B cell (primary cell): ENCODE results near the gene PRKCQ. TPM values are rescaled to one million over a fixed set of nuclear protein-coding genes. Genes with fewer than 3 reads are reported as not detected.

Source experiments
- ATAC-seq: fragments of 200-7000 bp; cut with Tn5 transposase; one replicate; pipeline ENCODE4 v1.10.0; 2021; ENCODE audit warnings: low read depth, mild to moderate bottlenecking, moderate number of reproducible peaks, moderate library complexity
- CTCF ChIA-PET: fragments of 350-600 bp; sonication (Branson Sonifier 250); formaldehyde crosslinking; loops from one replicate; lab custom pipeline; 2021; ENCODE audit warnings: antibody characterized with exemption, inconsistent platforms; lab: Charles Lee
- POLR2A ChIA-PET: fragments of 350-600 bp; sonication (Branson Sonifier 250); formaldehyde crosslinking; loops from one replicate; lab custom pipeline; 2021; ENCODE audit warnings: antibody characterized with exemption; lab: Charles Lee
- DNase-seq: peaks from one replicate; pipeline ENCODE4 v3.0.0; 2013
- H2AFZ ChIP-seq: 2 replicates; pipeline ENCODE4 v1.6.1; 2012; ENCODE audit warnings: mild to moderate bottlenecking, low read depth, low read length; ENCODE audit not compliant: insufficient read depth, poor library complexity, severe bottlenecking
- H3K27ac ChIP-seq, 2 donors: 1 replicate in 1 of 2; 2 replicates in 1 of 2; pipeline ENCODE4 v1.5.1; 2012 to 2013; ENCODE audit warnings: low read length in 2 of 2, mild to moderate bottlenecking in 2 of 2, moderate library complexity in 1 of 2
- H3K27me3 ChIP-seq, 4 experiments: fragments of 200-600 bp in 1 of 4; sonication (generic) in 1 of 4; replicated peaks in 1 of 4; 1 replicate in 2 of 4; 2 replicates in 2 of 4; pipeline versions ENCODE4 v1.6.1 to v1.7.0; 2013 to 2016; ENCODE audit warnings: low read length in 3 of 4, mild to moderate bottlenecking in 2 of 4, mixed read lengths in 1 of 4, moderate library complexity in 1 of 4; ENCODE audit not compliant: insufficient read depth in 4 of 4, control insufficient read depth in 3 of 4; ENCODE audit errors: control extremely low read depth in 1 of 4
- H3K36me3 ChIP-seq, 2 experiments: replicated peaks in 1 of 2; 1 replicate in 1 of 2; 2 replicates in 1 of 2; pipeline versions ENCODE4 v1.6.1 to v1.7.1; 2013; ENCODE audit warnings: low read length in 1 of 2; ENCODE audit not compliant: insufficient read depth in 2 of 2, control insufficient read depth in 1 of 2; ENCODE audit errors: control extremely low read depth in 1 of 2, extremely low read depth in 1 of 2
- H3K4me1 ChIP-seq, 2 donors: fragments of 200-600 bp in 1 of 2; sonication (generic) in 1 of 2; 1 replicate in 1 of 2; 2 replicates in 1 of 2; pipeline versions ENCODE4 v1.5.1 to v1.6.1; 2013 to 2017; ENCODE audit warnings: low read length in 2 of 2; ENCODE audit not compliant: control insufficient read depth in 2 of 2, insufficient read depth in 2 of 2
- H3K4me2 ChIP-seq: replicated peaks from 2 replicates; pipeline ENCODE3; 2012; ENCODE audit warnings: mild to moderate bottlenecking, low read depth, low read length; ENCODE audit not compliant: poor library complexity, severe bottlenecking
- H3K4me3 ChIP-seq, 5 experiments: fragments of 200-600 bp in 1 of 5; sonication (generic) in 1 of 5; 1 replicate in 3 of 5; 2 replicates in 2 of 5; pipeline versions ENCODE4 v1.5.1 to v1.7.0; 2011 to 2016; ENCODE audit warnings: low read length in 4 of 5, mild to moderate bottlenecking in 4 of 5, low read depth in 2 of 5, control low read depth in 1 of 5, moderate library complexity in 1 of 5; ENCODE audit not compliant: insufficient read depth in 1 of 5; ENCODE audit errors: control extremely low read depth in 1 of 5, extremely low read depth in 1 of 5
- H3K79me2 ChIP-seq: fragments of 200-600 bp; sonication (generic); one replicate; pipeline ENCODE4 v1.6.0; 2016; ENCODE audit warnings: low read length; ENCODE audit not compliant: control insufficient read depth, insufficient read depth
- H3K9ac ChIP-seq: fragments of 200-600 bp; sonication (generic); 2 replicates; pipeline ENCODE4 v1.6.1; 2017; ENCODE audit warnings: mild to moderate bottlenecking, low read length, moderate library complexity
- H3K9me3 ChIP-seq, 3 donors: one replicate each; pipeline versions ENCODE4 v1.6.1 to v1.7.1; 2013; ENCODE audit warnings: low read length in 2 of 3; ENCODE audit not compliant: control insufficient read depth in 2 of 3, insufficient read depth in 1 of 3; ENCODE audit errors: control extremely low read depth in 1 of 3
- H4K20me1 ChIP-seq: 2 replicates; pipeline ENCODE4 v1.6.0; 2012; ENCODE audit warnings: mild to moderate bottlenecking, low read length; ENCODE audit not compliant: insufficient read depth, control insufficient read depth, poor library complexity, severe bottlenecking
- H3K27ac Mint-ChIP-seq: one replicate; pipeline ENCODE4 v1.8.0; 2021; ENCODE audit warnings: mixed read lengths
- H3K27me3 Mint-ChIP-seq: one replicate; pipeline ENCODE4 v1.8.0; 2021; ENCODE audit warnings: mixed read lengths
- H3K4me1 Mint-ChIP-seq: one replicate; pipeline ENCODE4 v1.8.0; 2021; ENCODE audit warnings: mixed read lengths
- H3K4me3 Mint-ChIP-seq: one replicate; pipeline ENCODE4 v1.8.0; 2021; ENCODE audit warnings: mixed read lengths
- H3K9me3 Mint-ChIP-seq: one replicate; pipeline ENCODE4 v1.8.0; 2022; ENCODE audit warnings: mixed read lengths; ENCODE audit not compliant: insufficient read depth
- CTCF ChIP-seq: fragments of 200-600 bp; IDR thresholded peaks from one replicate; pipeline ENCODE4 v1.8.0; 2022; ENCODE audit warnings: antibody characterized with exemption, mild to moderate bottlenecking
- EZH2 ChIP-seq: IDR thresholded peaks from 2 replicates; pipeline ENCODE4 v1.6.1; 2012; ENCODE audit warnings: borderline replicate concordance, low read depth, mild to moderate bottlenecking, moderate library complexity, low read length; ENCODE audit not compliant: insufficient read depth, poor library complexity, severe bottlenecking
- WGBS: methylation state at CpG from one replicate; pipeline ENCODE4 v1.1.5; 2013; ENCODE audit warnings: missing lambda C conversion rate; ENCODE audit not compliant: insufficient coverage; 5-methylcytosine and 5-hydroxymethylcytosine counted together
- intact Hi-C: fragments of 100-400 bp; cut with micrococcal nuclease; formaldehyde crosslinking; loops from one replicate; pipeline ENCODE4 v1.10.0; 2022
- polyA plus RNA-seq: library from polyadenylated mRNA; depleted of rRNA; stranded (reverse); fragments of >200 nt; gene quantifications from 2 replicates; pipeline ENCODE4 v1.2.3, GENCODE V29; 2012
- total RNA-seq, 2 donors: library from RNA; stranded (reverse); fragments of 120-200 nt in 1 of 2; gene quantifications; 1 replicate in 1 of 2; 2 replicates in 1 of 2; pipeline versions ENCODE4 v1.2.3 to v1.2.4, GENCODE V29; 2013 to 2022

Gene PRKCQ
- total and polyA plus RNA-seq, 2 donors (not counting 1 experiment from before 2014, with no cell fraction given): 0.15 to 0.16 TPM

- Histone ChIP-seq H2AFZ (no peak overlapping the region), H3K36me3 (no peaks in the 10 kb centered on the region), H3K79me2 (no peaks in the 10 kb centered on the region), H3K9me3 (no peaks in the 10 kb centered on the region), H3K4me3 (no peak overlapping the region), H3K4me1 (no peaks in the 10 kb centered on the region), H3K27me3 (no peaks in the 10 kb centered on the region), H4K20me1 (no peaks in the 10 kb centered on the region), H3K27ac (no peak overlapping the region), H3K4me2 (no peak overlapping the region), H3K9ac (no peak overlapping the region)
- Mint-ChIP-seq H3K27me3 (peaks cover 18% of the 10 kb centered on the region), H3K27ac (no peak overlapping the region), H3K4me3 (no peak overlapping the region), H3K4me1 (no peaks in the 10 kb centered on the region), H3K9me3 (no peaks in the 10 kb centered on the region)
- ChIA-PET CTCF (no interaction called here), POLR2A (no interaction called here)
- intact Hi-C loops: no loop called here
- TF ChIP-seq CTCF (no peak), EZH2 (no peak)
- WGBS: 100% methylated on average over 1 of the region's 4 CpGs
- ATAC-seq (no peak), DNase-seq (no peak)
Observed at GRCh38 chr10:6525599-6526165, 54.4 kb downstream of the PRKCQ start.

DNA sequence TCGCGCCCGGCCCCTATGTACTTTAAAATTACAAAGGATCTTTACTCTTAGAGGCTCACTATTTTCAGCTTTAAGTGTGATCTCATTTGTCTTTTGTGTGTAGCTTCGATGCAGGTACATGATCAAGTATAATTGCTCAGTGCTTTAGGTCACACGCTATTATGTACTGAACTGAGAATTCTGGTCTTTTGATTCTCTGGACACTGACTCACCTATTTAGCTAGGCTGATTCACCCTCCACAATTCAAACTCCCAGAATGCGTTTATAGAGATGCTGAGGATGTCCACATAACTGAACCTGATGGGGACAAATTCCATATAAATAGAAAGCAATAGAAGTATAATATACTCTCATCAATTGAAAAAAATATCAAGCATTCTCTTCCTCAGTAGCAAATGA, 57.8 kb downstream of the PRKCQ start:
- 100% methylated on average over 1 of the region's 6 CpGs for WGBS
- no peak overlapping the region for H3K27ac Mint-ChIP-seq

More for the DNA sequence above, 57.8 kb downstream of the PRKCQ start:
- Mint-ChIP-seq H3K9me3 (no peaks in the 10 kb centered on the region), H3K4me1 (no peaks in the 10 kb centered on the region), H3K27me3 (peaks cover 30% of the 10 kb centered on the region), H3K4me3 (no peak overlapping the region)
- H3K79me2 ChIP-seq: no peaks in the 10 kb centered on the region
- intact Hi-C loops: no loop called here
- TF ChIP-seq EZH2: no peak
- TF ChIP-seq CTCF: no peak
- no peaks in the 10 kb centered on the region for H4K20me1 ChIP-seq
- no peak overlapping the region for H3K27ac ChIP-seq
- H3K27me3 ChIP-seq: no peaks in the 10 kb centered on the region
- H3K4me3 ChIP-seq: no peak overlapping the region
- POLR2A ChIA-PET: no interaction called here
- H3K4me1 ChIP-seq: no peaks in the 10 kb centered on the region
- ATAC-seq (no peak), DNase-seq (no peak)
- no peak overlapping the region for H3K9ac ChIP-seq
- H3K36me3 ChIP-seq: no peaks in the 10 kb centered on the region
- H3K4me2 ChIP-seq: no peak overlapping the region
- H3K9me3 ChIP-seq: no peaks in the 10 kb centered on the region
- CTCF ChIA-PET: interaction anchor here (0.6 kb wide), 1 partner anchor 9 kb away, joined by 3 read pairs; no protein-coding TSS in a partner anchor
- H2AFZ ChIP-seq: no peak overlapping the region
